ENCODE results near the gene PINK1.
A peak's percentile ranks its signal among the peaks of the same experiment; 100 is the strongest.

Gene PINK1

GRCh38 chr1:20611652-20612051 is 21.6 kb upstream of the PINK1 start:
- DNase-seq: no peak

- no peak for DNase-seq
Observed at GRCh38 chr1:20612221-20612746, 21.0 kb upstream of the PINK1 start.

DNA sequence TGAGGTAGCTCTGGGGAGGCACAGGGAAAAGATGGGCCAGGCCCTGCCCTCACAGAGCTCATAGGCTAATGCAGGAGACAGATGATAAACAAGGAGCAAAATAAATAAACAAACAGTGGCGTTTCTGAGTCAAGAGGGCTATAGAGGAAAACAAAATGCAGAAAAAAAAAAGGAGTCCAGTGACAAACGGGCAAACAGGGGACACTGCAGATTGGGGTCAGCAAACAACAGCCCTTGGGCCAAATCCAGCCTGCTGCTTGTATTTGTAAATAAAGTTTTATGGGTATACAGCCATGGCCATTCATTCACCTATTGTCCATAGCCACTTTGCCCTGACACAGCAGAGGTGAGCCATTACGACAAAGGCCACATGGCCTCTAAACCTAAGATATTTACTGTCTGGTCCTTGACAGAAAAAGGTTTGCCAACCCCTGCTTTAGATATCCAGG is 19.1 kb upstream of the PINK1 start:
- no peak for DNase-seq

DNA sequence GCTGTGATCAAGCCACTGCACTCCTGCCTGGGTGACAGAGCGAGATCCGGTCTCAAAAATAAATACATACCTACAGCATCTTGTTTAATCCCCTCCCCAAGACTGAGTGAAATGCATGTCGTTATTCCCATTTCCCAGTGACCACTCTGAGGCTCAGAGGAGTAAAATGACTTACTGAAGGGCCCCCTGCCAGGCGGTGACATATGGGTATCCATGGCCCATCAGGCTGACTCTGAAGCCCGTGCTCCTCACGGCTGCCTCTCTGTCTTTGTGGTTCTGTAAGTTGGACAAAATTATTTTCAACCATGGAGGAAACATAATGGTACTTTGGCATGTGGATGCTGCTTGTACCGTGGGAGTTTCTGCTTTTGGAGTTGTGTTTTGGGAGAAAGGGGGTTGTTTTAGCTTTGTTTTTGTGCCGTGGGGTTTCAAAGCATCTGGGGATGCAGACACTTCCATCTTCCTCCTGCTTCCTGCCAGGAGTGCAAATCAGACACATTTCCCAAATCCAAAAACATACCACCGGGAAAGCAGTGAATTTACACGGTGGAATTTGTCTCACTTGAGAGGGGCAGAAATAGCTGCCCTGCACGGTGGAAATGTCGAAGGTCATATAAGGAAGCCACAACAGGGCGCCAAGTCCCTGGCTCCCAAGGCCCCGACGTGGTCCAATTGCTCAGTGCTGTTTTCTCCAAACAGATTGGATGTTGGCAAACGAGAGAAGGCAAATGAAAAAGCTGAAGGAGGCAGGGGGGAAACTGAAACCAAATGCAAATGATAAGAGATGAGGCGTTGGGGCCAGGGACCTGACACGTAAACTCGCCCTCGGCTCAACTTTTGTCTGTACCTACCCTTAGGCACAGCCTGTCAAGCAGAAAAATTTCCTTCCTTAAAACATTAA is 17.1 kb upstream of the PINK1 start:
- DNase-seq: no peak

DNA sequence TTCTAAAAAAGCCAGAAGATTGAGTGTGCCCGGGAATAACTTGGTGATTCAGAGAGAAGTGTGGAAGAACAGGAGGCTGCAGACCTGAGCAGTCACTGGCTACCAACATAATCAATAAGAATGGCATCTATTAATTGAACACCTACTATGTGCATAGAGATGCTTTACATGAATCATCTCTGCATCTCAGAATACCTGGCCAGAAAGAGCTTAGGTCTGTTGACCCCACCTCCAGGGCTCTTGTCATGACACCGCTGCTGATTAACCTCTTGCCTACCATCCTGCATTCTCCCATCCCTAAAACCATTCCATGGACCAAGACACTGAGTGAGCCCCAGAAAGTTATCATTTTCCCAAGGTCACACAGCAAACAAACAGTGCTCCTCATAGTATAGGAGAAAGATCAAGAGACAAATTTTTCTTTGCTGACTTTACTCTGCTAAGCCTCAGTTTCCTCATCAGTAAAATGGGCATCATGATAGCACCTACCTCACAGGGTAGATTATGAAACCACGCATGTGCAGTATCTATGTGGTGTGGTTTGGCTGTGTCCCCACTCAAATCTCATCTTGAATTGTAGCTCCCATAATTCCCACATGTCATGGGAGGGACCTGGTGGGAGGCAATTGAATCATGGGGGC is 16.3 kb upstream of the PINK1 start:
- no peak for DNase-seq

DNA sequence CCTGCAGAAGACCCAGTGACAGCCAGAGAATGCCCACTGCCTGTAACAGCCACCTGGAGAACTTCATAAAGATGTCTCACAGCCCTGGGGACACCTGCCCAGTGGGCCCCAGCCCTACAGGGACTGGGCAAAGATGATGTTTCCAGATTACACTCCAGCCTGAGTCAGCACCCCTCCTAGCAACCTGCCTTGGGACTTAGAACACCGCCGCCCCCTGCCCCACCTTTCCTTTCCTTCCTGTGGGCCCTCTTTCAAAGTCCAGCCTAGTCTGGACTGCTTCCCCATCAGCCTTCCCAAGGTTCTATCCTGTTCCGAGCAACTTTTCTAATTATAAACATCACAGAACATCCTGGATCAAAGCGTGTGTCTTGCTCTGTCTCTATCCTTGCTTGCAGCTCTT is 14.7 kb upstream of the PINK1 start:
- no peak for DNase-seq

DNA sequence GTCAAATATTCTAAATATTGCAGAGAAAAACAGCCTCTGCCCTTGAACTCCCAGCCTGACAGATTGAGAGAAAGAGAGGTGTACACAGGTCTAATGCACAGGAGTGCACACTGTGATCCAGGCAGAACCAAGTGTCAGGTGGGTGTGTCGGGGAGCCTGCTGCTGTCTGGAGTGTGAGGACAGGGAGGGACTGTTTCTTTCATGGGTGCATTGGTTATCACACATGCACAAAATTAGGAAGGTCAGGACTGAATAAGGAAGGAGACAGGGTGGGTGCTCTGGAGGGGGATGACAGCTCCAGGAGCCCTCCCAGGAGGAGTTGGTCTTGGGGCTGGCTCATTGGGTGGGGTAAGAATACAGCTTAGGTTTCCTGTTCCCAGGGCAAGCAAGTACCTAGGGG is 13.3 kb upstream of the PINK1 start:
- no peak for DNase-seq

DNA sequence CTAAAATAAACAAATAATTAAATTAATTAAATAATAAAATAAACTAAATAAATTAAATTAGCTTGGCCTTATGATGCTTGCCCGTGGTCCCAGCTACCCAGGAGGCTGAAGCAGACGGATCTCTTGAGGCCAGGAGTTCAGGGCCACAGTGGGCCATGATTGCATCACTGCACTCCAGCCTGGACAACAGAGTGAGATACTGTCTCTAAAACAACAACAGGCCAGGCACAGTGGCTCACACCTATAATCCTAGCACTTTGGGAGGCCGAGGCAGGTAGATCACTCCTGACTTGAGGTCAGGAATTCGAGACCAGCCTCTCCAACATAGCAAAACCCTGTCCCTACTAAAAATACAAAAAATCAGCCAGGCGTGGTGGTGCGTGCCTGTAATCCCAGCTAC is 12.2 kb upstream of the PINK1 start:
- no peak for DNase-seq

DNA sequence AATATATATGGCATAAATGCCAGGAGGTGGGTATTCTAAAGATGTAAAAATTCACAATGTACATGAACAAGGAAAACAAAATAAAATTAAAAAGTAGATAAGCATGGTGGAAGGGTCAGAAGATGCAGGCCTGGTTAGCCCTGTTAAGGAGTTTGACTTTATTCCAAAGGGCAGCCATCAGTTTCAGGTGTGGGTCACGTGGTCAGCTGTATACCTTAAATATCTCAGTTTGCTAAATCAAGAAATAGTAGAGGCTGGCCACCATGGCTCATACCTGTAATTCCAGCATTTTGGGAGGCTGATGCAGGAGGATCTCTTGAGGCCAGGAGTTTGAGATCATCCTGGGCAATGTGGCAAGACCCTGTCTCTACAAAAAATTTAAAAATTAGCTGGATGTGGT is 8.5 kb upstream of the PINK1 start:
- no peak for DNase-seq

DNA sequence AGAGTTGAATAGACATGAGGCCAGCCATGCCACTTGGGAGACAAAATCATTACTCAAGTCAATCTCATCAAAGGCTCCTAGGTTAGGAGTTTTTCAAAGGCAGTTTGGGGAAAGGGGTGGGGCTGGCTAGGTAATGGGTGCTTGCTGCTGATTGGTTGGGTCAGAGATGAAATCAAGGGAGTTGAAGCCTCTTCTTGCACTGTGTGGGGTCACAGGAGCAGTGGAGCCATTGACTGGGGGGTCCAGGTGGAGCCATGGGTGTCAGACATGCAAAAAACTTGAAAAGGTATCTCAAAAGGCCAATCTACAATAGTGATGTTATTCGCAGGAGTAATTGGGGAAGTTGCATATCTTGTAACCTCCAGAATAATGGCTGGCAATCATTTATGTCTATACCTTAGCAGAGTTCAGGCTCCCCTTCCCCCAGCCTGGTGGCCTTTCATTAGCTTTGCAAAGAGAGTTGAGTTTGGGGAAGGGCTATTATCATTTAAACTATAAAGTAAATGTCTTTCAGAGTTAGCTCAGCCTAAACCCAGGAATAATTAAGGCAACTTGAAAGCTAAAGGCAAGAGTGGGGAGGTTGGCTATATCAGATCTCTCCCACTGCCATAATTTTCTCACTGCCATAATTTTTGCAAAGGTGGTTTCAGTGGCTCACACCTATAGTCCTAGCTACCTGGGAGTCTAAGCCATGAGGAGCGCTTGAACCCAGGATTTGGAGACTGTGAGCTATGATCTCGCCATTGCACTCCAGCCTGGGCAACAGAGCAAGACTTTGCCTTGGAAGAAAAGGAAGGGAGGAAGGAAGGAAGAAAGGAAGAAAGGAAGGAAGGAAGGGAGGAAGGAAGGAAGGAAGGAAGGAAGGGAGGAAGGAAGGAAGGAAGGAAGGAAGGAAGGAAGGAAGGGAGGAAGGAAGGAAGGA is 7.8 kb upstream of the PINK1 start:
- DNase-seq: no peak

DNA sequence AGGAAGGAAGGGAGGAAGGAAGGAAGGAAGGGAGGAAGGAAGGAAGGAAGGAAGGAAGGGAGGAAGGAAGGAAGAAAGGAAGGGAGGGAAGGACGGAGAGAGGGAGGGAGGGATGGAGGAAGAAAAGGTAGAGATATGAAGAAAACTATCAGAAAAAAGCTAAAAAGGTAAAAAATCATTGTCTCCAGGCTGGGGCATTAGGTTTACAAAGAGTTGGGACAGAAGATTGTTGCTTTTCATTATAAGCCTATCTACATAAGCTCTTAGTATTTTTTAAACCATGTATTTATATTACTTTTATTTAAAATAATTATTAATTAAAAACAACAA is 7.2 kb upstream of the PINK1 start:
- no peak for DNase-seq

DNA sequence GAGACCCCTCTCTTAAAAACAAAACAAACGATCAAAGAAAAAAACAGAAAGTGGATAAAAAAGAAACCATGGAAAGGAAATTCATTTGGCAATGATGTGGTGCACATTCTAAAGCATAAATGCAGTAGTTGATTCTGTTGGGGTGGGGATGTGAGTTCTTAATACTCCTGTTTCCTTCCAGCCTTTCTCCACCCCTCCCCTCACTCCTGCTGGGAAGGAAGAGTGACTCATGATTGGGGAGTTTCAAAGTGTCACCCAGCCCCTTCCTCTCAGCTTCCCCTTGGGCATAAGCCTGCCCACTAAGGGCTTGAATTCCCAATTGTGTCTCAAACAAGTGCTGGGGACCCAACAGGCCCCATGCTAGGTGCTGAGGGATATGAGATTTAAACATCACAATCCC is 6.7 kb upstream of the PINK1 start:
- DNase-seq: no peak

GRCh38 chr1:20630729-20631128 is 2.5 kb upstream of the PINK1 start:
- no peak for DNase-seq

- DNase-seq: no peak
Observed at GRCh38 chr1:20632386-20632785, 872 bp upstream of the PINK1 start.

GRCh38 chr1:20634065-20634593 is 871 bp downstream of the PINK1 start:
- no peak for DNase-seq

DNA sequence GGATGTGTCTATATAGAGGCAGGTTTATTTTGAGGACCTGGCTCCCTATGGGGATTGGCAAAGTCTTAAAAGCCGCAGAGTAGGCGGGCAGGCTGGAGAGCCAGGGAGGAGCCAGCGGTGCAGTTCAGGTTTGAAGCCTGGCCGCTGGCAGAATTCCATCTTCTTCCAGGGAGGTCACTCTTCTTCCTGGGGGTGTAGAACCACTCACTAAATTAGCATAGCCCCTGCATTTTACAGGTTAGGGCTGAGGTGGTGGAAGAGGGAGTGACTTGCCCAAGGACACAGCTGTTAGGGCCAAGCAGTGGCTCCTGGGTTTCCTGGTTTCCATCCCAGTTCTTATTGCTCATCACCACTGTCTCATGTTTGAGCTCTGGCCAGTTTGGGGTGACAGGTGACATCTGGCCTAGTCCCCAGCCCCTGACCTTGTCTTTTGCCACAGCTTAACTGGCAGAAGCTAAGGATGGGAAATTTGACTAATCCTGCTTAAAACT is 1.4 kb downstream of the PINK1 start:
- DNase-seq: peak in 3 of 5 donors; percentile 12 to 22 (median 15)

DNA sequence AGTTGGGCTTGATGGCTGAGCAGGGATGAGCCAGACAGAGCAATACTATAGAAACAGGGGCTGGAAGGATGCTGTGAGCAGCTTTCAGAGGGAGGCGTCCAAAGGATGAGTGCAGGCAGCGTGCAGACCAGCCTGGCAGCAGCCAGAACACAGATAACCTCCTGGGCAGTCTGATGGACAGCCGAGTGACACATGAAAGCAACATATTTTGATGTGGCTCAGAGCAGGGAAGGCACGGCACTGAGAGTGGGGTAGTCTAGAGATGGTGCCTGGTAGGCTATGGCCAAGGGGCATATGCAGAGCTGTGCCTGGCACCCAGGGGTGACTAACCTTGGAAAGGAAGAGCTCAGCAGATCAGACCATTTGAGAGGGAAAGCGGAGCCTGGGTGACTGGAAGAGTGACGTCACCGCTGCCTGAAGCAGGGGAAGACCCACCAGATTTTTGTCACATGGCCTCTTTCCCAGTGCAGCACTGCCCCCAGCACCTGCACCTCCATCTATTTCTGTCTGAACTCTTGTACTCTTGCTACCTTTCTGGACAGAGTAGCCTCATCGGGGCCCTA is 3.6 kb downstream of the PINK1 start:
- DNase-seq: no peak

DNA sequence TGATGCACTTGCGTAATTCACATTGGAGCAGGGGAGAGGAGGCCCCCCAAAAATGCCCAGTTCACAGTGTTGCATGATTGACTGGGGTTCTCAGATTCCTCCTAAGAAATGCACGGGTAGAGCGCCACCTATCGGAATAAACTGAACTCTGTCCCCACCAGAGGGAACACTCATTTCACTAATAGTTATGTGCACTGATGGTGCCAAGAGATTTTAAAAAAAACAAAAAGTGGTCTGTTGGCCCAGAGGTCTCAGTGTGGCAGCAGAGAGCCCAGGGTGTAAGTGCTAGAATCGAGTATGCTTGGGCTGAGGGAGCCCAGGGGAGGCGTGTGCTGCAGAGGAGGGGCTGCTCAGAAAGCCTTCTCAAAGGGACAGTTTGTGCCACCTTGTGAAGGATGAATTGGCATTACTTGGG is 6.9 kb downstream of the PINK1 start:
- peak in 4 of 5 donors; percentile 28 to 60 (median 44) for DNase-seq

- no peak for DNase-seq
Observed at GRCh38 chr1:20641975-20642374, 8.7 kb downstream of the PINK1 start.

DNA sequence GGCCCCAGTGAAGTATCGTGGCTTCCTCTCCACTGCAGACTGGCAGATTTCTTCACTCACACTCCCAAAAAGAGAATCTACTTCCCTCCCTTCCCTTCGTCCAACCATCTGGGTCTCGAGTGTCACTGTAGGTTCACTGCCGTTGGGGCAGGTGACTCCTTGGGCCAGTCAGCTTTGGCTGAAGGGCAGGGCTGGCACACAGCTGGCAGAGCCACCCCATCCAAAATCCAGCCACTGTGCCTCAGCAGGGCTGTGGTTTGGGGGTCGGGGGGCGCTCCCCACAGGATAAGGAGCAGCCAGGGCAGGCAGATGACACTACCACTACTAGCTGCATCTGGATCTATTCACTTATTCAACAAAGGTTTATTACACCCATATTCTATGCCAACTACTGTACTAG is 9.8 kb downstream of the PINK1 start:
- DNase-seq: no peak

- no peak for DNase-seq
Observed at GRCh38 chr1:20644416-20644815, 11.2 kb downstream of the PINK1 start.

DNA sequence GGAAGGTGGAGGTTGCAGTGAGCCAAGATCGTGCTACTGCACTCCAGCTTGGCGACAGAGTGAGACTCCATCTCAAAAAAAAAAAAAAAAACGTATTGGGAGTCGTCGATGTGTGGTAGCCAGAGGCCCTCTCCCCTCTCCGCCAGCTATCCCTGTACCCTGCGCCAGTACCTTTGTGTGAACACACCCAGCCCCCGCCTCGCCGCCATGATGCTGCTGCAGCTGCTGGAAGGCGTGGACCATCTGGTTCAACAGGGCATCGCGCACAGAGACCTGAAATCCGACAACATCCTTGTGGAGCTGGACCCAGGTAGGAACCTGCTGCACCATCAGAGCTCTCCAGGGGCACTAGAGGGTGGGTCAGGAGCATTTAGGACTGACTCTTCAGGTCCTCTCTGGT is 12.2 kb downstream of the PINK1 start:
- no peak for DNase-seq
